ENCODE measurements around the gene PRPF40A.

Gene PRPF40A

GRCh38 chr2:152611458-152612231 lies 105.6 kb downstream of the PRPF40A start:
- H3K4me3 ChIP-seq (ENCODE audit: low read depth, low read length): no peak overlapping the region
- no peak for TF ChIP-seq CTCF (IDR thresholded peaks at IDR 0.05; ENCODE audit: borderline replicate concordance, insufficient read depth, low read depth, low read length)

DNA sequence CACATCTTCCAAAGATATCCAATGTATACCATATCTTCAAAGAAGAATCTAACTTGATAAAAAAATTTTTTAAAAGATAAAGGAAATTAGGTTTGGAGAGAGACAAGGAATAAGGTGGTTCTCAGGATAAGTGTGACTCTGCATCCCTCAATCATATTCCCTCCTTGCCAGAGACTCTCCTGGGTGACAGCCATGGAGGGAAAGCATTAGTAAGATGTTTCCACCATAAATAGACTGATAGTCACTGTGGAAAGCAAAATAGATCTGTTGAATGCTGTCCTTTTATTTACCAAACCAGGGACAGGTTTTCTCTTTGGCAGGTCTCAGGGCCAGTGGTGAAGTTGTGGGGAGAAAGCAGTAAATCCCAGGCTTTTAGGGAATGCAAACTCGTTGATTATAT lies 107.6 kb downstream of the PRPF40A start:
- TF ChIP-seq CTCF (IDR thresholded peaks at IDR 0.05; ENCODE audit: borderline replicate concordance, insufficient read depth, low read depth, low read length): no peak
- no peak overlapping the region for H3K4me3 ChIP-seq (ENCODE audit: low read depth, low read length)

GRCh38 chr2:152609154-152609553 lies 108.1 kb downstream of the PRPF40A start:
- no peak overlapping the region for H3K4me3 ChIP-seq (ENCODE audit: low read depth, low read length)
- no peak for TF ChIP-seq CTCF (IDR thresholded peaks at IDR 0.05; ENCODE audit: borderline replicate concordance, insufficient read depth, low read depth, low read length)

GRCh38 chr2:152607793-152608300 lies 109.4 kb downstream of the PRPF40A start:
- H3K4me3 ChIP-seq (ENCODE audit: low read depth, low read length): no peak overlapping the region
- TF ChIP-seq CTCF (IDR thresholded peaks at IDR 0.05; ENCODE audit: borderline replicate concordance, insufficient read depth, low read depth, low read length): no peak

- TF ChIP-seq CTCF (IDR thresholded peaks at IDR 0.05; ENCODE audit: borderline replicate concordance, insufficient read depth, low read depth, low read length): no peak
- no peak overlapping the region for H3K4me3 ChIP-seq (ENCODE audit: low read depth, low read length)
Observed at GRCh38 chr2:152606941-152607340, 110.3 kb downstream of the PRPF40A start.

DNA sequence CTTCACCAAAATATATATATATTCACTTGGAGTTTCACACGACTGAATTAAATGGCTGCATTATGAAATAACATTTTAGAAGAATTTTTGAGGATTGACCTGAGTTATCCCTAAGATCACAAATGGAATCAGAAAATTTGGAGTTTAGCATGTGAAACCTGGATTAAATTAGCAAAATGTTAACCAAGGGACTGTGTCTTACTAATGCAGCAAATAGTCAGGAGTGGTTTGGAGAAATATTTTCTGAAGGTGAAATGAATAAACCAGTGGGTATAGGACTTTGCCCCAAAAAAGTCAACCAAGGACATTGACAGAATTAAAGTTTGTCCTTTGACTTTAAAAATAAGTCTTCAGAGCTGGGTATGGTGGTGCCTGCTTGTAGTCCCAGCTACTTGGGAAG lies 111.2 kb downstream of the PRPF40A start:
- H3K4me3 ChIP-seq (ENCODE audit: low read depth, low read length): no peak overlapping the region
- no peak for TF ChIP-seq CTCF (IDR thresholded peaks at IDR 0.05; ENCODE audit: borderline replicate concordance, insufficient read depth, low read depth, low read length)

DNA sequence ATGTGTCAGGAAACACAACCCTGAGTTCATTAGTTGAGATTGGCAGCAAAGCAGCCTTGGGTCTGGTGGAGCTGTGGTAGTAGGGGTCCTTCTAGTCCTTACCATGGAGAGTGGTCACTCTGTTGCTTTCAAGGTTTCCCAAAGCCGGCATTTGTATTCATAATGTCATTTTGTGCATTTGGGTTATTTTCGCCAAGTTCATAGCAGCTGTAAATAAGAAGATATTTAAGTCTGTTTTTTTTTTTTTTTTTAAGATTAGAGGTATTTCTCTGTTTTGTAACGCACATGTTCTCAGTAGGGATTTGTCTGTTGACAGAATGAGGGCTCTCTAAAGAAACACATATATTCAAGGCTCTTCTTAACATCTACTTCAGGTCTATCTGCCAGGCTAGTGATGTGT lies 114.1 kb downstream of the PRPF40A start:
- no peak for TF ChIP-seq CTCF (IDR thresholded peaks at IDR 0.05; ENCODE audit: borderline replicate concordance, insufficient read depth, low read depth, low read length)
- no peak overlapping the region for H3K4me3 ChIP-seq (ENCODE audit: low read depth, low read length)

All from GM12875 (cell line).